GM03348 (cell line): ENCODE data around the gene AGPAT2.
"Not testable (repeated sequence)": the region's sequence is repeated elsewhere in the genome, so short reads cannot be mapped to it uniquely, and the experiment has no call there.

ENCODE experiments used
- DNase-seq: peaks from one replicate; pipeline ENCODE4 v3.0.0; 2012; ENCODE audit warnings: low spot score

AGPAT2 gene

GRCh38 chr9:136645352-136645902 lies 41.8 kb downstream of the AGPAT2 start:
- no peak for DNase-seq

DNA sequence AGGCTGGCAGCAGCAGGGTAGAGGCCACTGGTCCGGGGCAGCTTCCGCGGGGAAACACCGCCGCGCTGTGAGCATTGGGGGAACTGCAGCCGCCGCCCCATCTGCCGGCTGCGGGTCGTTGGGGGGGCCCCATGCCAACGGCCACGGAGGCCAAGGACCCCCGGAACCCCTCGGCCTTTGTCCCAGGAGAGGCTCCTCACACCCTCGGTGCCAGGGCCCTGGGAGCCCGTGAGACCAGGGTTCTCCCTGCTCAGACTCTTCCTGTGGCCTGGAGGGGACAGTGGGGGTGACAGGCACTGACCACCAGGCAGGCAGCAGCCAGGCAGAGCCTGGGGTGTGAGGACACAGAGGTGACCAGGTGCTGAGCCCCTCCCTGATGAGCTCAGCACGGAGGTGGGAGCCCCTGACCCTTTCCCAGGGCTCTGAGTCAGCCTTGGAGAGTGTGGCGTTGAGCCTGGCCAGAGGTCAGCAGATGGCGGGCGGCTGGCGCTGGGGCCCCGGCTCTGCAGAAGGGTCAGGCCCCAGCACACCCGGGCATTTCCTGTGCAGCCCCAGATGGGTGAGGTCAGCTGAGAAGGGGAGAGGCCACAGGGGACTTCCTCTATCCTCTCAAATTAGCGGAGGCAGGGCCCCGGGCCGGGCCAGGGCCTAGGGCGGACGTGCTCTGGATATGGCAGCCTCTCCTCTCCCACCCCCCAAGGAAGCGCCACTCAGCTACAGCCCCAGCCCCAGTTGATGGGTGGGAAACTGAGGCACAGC lies 42.5 kb downstream of the AGPAT2 start:
- peak; percentile 96 for DNase-seq

DNA sequence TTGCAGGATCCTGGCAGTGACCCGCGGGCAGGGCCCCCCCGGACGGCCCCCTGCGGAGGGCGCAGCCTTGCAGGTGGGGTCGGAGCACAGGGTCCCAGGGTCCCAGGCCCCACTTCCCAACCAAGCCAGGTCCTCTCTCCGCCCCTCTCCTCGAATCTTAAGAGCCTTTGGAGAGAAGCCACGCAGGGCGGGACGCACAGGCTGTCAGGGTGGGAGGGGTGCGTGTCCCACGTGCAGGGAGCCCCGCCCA lies 43.0 kb downstream of the AGPAT2 start:
- DNase-seq = no peak

- no peak for DNase-seq
Measured at GRCh38 chr9:136643596-136644342, 43.5 kb downstream of the AGPAT2 start.

DNA sequence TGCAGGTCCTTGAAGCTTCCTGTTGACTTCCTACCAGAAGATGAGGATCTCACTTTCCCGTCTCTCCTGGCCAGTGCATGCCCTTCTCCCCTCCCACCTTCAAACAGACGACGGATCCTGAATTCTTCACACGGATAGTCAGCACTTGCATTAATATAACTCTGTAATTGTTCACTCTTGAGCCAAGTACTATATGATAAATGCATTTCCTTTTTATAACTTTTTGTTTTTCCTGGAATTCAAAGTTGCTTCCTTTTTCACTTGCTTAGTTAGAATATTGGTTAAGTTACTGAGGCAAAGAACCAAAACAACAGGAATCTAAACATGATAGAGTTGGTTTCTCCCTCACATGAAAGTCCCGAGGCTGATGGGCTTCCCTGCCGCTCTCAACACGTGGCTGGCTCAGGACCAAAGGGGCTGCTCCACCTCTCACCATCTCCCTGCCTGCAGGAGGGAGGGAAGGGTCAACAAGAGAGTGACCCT lies 44.8 kb downstream of the AGPAT2 start:
- no peak for DNase-seq

DNA sequence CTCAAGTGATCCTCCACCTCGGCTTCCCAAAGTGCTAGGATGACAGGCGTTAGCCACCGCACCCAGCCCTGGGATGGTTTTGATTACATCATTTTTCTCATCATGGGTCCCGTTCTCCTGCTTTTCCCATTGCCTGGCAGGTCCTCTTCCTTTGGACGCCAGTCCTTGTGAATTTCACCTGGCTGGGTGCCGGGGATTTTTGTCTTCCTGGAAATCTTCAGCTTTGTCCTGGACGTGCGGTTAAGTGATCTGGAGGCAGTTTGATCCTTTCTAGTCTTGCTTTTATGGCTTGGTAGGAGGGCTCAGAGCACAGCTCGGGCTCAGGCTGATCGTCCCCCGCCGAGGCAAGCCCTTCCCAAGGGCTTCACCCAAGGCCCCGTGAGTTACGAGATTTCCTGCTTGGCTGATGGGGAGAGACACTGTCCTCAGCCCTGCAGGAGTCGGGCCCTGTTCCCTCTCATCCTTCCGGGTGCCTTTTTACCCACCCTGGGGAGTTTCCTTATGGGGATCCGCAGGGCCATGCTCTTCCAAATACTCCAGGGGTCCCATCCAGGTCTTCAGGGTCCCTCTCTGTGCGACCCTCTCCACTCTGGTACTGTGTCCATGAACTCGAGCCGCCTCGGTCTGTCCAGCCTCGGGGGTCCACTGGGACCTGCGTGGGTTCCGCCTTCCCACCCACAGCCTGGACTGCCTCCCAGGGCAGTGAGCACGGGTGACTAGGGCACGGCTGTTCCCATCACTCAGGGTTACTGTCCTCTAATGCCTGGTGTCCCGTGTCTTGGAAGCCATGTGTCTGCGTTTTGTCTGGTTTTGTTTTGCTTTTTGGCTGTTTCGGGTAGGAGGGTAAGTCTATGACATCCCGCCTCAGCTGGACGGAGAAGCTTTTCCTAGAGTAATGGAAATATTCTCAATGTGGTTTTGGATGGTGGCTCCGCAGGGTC lies 46.8 kb downstream of the AGPAT2 start:
- no peak for DNase-seq

DNA sequence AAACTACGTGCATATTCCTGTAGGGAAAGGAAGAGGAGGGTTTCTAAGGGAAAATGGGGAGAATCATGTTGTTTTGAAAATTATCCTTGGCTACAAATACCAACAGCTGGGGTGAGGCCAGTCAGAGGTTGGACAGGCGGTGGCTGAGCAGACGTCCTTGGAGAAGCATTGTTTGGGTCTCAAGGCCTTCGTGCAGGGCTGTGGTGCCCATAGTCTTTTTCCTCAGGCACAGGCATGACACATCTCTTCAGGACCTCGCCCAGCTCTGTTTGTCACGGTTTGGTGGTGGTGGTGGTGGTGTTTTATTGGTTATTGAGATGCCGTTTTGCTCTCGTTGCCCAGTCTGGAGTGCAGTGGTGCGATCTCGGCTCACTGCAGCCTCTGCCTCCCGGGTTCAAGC lies 52.4 kb downstream of the AGPAT2 start:
- DNase-seq = no peak

DNA sequence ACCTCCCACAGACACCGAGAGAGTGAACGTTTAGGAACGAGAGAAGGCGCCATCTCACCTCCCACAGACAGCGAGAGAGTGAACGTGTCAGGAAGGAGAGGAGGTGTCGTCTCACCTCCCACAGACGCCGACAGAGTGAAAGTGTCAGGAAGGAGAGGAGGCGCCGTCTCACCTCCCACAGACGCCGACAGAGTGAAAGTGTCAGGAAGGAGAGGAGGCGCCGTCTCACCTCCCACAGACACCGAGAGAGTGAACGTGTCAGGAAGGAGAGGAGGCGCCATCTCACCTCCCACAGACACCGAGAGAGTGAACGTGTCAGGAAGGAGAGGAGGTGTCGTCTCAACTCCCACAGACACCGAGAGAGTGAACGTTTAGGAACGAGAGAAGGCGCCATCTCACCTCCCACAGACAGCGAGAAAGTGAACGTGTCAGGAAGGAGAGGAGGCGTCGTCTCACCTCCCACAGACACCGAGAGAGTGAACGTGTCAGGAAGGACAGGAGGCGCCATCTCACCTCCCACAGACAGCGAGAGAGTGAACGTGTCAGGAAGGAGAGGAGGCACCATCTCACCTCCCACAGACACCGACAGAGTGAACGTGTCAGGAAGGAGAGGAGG lies 54.7 kb downstream of the AGPAT2 start:
- not testable (repeated sequence) for DNase-seq

GRCh38 chr9:136632072-136632471 lies 55.2 kb downstream of the AGPAT2 start:
- not testable (repeated sequence) for DNase-seq

DNA sequence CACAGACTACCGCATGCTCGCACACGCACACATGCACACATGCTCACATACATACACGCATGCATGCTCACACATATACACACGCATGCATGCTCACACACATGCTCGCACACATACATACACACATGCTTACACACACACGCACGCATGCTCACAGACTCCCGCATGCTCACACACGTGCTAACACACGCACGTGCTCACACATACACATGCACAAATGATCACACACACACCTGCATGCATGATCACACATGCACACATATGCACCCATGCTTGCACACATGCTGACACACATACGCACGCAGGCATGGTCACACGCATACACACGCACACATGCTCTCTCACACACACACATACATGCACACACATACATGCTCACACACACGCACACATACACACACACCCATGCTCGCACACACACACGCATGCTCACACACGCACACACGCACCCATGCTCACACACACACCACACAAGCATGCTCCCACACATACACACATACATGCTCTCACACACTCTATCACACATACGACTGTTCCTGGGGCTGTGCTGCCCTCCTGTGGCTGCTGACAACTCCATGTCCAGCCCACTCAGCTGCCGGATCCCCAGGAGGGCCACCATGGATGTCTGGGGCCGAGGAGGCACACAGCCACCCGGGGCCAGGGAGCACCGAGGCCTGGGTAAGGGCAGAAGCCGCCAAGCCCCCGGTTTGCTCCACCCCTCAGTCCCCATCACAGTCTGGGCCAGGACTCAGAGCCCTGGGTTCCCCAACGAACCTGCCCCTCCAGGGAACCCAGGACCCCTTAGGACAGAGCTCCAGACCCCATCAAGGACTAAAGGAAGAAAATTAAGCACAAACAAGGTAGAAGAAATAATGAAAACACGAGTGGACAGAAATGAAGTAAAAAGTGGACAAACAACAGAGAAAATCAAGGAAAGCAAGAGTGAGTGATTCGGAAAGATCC lies 55.9 kb downstream of the AGPAT2 start:
- peak; percentile 84 for DNase-seq

- DNase-seq = no peak
Measured at GRCh38 chr9:136630662-136630992, 56.6 kb downstream of the AGPAT2 start.

DNA sequence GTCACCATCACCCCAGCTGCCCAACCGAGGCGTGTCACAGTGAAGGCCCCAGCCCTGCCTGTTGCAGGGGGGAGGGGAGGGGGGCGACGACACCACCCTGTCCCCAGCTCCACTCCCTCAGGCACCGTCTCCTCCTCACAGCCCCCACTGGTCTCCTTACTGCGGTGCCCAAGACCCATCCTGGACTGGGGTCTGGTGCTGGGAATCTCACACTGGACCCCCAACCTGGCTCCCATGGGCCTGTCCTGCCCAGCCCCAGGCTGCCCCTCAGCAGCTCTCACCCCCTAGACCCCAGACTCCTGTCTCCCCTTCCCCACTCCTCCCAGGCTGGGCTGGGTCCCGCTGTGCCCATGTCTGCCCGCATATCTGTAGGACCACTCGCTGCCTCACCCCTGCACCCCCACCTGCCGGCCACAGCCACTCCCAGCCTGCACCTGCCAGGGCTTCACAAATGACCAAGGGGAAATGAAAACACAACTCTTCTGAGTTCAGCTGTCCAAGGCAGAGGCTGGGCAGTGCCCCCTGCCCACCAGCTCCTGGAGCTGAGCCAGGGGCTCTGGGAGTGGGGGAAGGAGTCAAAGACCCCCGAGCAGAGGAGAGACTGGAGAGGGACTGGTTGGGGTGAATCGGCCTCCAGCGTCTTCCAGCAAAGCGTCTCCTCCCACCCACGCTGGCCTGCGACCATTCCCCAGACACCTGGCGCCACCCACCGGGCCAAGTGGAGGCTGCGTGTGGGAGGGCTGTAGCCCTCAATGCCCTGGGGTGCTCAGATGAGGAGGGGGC lies 57.2 kb downstream of the AGPAT2 start:
- peak; percentile 54 for DNase-seq

GRCh38 chr9:136629001-136629878 lies 58.0 kb downstream of the AGPAT2 start:
- no peak for DNase-seq

DNA sequence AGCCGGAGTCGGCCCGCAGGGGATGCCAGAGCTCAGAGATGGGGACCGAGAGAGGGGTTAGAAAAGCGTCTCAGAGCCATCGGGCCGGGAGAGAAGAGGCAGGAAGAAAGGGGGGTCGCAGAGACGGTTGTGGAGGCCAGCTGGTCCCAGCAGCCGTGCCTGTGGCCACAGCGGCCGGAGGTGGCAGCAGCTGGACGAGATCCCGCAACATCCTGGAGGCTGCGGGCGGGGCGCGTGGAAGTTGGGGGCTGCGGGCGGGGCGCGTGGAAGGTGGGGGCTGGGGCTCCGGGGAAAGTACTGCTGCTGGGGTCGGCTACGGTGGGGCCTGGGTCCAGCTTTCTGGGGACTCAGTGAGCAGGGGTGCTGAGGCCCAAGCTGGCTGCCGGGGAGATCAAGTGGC lies 59.0 kb downstream of the AGPAT2 start:
- DNase-seq = no peak

GRCh38 chr9:136627703-136628102 lies 59.6 kb downstream of the AGPAT2 start:
- no peak for DNase-seq

GRCh38 chr9:136626740-136627642 lies 60.3 kb downstream of the AGPAT2 start:
- no peak for DNase-seq

DNA sequence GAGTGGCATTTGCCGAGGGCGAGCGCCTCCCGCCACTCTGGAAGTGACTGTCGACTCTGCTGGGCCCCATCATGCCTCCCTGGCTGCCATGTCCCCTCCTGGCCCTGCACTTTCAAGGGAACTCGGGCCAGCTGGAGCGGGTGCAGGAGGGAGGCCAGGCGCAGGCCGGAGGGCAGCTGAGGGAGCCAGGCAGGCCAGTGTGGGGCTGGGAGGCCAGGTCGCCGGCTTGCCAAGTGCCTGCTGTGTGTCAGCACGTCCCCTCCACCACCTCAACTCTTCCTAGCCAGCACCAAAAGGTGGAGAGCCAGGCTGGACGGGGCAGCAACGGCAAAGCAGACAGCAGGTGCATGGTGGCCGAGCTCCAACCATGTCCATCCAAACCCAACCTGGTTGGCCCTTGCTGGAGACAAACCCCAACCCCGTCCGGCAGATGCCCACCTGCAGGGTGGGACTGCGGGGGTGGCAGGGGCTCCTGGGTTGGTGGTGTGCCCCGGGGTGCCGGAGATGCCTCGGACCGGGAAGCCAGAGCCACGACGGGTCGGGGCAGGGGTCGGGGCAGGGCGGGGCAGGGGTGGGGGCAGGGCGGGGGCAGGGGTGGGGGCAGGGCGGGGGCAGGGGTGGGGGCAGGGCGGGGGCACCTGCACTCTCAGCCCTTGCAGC lies 61.1 kb downstream of the AGPAT2 start:
- DNase-seq = no peak
